LHCN-M2 (cell line): Measurements from ENCODE around the gene ZNF484. TPM values are rescaled to one million over a fixed set of nuclear protein-coding genes. Genes with fewer than 3 reads are reported as not detected.
A peak's percentile ranks its signal among the peaks of the same experiment; 100 is the strongest.
"Not testable (repeated sequence)": the region's sequence is repeated elsewhere in the genome, so short reads cannot be mapped to it uniquely, and the experiment has no call there.

Experiments used
- DNase-seq: peaks from one replicate; pipeline ENCODE4 v3.0.0-alpha.2; 2012; ENCODE audit warnings: low read depth
- polyA plus RNA-seq: library from polyadenylated mRNA; unstranded; fragments of >200 nt; gene quantifications from one replicate; pipeline ENCODE4 v1.2.1, GENCODE V29; 2012; ENCODE audit warnings: missing spikeins
- total RNA-seq: library from RNA; depleted of rRNA; stranded (reverse); fragments of >200 nt; gene quantifications from 2 replicates; pipeline ENCODE4 v1.2.3, GENCODE V29; 2014; rRNA removed

Gene ZNF484
- 9.3 and 10.1 TPM in 2 replicates for total RNA-seq
- polyA plus RNA-seq, result 1.2 TPM

DNA sequence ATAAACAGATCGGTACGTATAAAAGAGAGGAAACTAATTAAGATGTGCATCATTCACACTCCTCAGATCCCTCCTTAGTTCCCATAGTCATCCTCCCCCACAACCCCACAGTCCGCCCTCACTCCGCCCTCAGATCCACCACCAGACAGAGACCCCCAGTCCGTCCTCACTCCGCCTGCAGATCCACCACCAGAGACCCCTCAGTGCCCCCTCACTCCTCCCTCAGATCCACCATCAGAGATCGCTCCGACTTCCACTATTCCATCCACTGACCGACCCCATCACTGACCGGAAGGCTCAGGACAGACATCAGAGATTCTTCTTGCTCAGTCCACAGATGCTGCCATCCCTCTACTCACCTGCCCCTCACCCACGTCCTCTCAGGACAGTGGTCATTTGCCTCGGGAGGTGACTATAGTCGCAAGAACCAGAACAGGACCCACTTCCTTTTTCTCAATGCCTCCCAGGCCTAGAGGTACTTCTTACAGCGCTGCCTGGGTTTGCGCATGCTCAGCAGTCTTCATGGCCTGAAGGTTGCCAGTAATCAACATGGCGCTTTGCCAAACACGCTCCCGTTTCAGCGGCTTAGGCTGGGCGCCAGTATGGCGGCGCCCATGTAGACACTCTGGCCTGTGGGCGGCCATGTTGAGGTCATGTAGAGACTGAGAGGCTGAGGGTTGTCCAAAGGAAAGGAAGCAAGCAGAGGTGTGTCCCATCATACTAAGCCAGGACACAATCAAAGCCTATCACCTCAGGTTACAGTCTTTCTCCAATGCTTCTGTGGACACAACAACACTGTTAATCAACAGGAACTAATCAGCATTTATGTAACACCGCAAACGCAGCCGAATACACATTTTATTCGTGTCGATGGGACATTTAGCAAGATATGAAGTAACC, at the start of gene ZNF484:
ZNF484 (minus strand) TSS at position 508 of the 900 bp plus-strand sequence. CDS start 3,009 bp downstream, outside the sequence.
- DNase-seq, result peak; percentile 97

DNA sequence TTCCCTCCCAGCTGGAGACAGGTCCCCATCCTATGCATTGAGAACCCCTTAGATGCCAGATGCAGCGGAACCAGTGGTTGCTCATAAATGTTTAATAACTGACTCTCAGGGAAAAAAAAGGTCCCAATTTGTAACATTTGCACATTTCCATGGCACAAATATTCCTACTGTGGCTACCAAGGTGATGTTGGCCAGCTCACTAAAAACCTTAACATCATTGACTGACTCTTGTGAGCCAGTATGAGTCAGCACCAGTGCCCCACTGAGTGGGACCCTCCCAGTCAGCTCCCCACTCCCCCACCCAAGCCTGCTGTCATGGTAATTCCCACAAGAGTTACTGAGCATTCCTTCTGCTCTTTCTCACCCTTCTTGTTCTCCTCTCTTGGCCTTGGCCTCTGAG, 42.6 kb upstream of the ZNF484 start:
- no peak for DNase-seq

DNA sequence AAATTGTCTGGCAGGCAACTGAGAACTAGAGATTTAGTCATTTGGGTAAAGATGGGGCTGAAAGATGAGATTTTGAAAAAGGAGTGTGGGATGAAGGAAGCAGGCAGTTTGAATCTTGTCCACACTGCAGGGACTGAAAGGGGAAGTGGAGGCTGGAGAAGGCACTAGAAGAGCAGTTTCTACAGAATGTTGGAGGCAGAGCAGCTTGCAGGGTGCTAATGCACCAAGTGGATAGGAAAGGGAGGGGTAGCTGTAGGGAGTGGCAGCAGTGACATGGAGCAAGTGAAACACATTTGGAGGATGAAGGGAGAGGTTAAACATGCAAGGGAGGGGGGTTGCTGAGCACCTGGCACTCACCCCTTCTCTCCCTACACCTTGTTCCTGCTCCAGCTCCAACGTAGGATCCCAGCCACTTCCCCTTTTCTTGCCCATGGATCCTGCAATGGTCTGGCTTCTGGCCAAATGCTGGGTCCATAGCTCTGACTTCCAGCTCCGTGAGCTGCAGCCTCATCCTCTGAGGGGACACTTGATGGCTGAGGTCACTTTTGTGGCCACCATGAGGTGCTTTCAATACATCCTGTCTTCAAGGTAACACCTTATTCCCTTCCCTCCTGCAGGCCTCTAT, 39.5 kb upstream of the ZNF484 start:
- no peak for DNase-seq

DNA sequence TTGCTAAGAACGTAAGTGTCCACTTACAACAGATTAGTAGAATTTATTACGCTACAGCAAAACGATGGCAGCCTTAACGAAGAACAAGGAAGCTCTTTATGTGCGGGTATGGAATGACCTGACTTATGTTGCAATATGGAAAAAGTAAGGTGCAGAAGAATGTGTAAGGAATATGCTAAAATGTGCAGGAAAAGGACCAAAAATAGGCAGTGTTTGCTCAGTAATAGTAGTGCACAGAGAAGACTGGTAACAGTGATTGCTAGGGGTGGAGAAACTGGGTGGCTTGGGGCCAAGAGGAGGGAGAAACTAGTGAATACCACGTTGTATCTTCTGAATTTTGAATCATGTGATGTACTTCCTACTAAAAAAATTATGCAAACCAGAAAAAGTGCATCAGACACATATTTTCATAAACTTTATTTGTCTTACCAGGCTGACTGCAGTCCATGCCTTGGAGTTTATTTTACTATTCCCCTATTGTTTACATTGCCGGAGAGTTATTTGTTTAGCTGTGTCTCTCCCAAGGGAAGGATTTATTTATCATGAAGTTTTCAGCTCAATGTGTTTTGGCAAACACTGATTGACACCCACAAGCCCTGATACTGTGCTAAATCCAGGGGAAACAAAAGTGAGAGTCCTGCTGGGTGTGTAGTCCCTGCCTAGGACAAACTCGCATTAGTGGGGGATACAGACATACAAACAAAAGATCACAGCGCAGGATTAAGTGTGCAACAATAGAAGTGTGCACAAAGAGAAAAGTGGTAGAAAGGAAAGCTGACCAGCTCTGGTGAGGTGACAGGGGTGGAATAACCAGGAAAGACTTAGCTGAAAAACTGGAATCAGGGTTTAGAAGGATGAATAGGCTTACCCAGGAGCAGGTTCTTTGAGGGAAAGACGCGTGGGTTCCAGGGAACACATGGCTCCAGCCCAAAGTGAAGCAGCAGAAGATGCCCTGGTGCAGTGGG, 34.0 kb upstream of the ZNF484 start:
- DNase-seq, result no peak

DNA sequence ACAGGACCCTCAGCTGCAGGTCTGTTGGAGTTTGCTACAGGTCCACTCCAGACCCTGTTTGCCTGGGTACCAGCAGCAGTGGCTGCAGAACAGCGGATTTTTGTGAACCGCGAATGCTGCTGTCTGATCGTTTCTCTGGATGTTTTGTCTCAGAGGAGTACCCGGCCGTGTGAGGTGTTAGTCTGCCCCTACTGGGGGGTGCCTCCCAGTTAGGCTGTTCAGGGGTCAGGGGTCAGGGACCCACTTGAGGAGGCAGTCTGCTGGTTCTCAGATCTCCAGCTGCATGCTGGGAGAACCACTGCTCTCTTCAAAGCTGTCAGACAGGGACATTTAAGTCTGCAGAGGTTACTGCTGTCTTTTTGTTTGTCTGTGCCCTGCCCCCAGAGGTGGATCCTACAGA, 27.3 kb upstream of the ZNF484 start:
- DNase-seq, result not testable (repeated sequence)

DNA sequence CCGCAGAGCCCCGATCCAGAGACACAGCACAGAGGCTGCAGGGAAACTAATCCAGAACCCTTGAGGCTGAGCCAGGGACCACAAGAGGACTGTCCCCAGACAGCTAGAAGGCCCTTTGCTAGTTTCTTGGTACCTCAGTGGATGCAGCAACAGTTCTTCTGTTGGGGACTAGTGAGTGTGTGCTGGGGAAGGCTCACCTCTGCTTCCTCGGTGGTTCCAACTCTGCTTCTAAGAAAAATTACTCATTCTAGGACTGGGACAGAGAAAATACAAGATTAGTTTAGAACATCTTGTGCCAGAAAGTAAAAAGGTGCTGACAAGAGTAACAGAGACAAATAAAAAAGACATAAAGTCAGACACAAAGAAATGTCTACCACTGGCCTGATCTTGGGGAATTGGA, 19.5 kb upstream of the ZNF484 start:
- DNase-seq, result no peak

DNA sequence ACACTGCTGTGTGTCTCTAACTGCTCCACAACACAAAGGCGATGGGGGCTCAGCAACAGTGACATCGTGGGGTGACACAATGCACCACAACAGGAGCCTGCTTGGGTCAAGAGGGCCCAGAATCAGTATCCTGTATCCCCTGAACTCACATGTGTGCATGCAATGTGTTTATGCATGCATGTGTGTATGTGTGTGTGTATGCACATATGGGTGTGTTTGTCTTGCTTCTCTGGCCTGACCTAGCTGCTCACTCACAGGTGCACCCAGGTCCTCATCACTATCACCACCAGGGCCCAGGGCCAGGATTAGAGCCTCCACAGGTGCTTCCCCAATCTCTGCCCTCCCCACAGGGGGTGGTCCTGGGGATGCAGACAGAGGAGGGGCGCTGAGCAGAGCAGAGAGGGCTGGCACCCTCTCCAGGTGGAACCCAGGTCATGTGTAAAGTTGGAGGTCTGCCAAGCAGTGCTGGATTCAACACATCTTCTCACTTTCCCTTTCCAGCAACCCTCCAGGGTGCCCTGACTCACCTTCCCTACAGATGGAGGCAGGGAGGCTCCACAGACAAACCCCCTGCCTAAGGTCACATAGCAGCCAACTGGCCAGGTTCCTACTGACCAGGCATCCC, 18.1 kb upstream of the ZNF484 start:
- DNase-seq, result no peak

DNA sequence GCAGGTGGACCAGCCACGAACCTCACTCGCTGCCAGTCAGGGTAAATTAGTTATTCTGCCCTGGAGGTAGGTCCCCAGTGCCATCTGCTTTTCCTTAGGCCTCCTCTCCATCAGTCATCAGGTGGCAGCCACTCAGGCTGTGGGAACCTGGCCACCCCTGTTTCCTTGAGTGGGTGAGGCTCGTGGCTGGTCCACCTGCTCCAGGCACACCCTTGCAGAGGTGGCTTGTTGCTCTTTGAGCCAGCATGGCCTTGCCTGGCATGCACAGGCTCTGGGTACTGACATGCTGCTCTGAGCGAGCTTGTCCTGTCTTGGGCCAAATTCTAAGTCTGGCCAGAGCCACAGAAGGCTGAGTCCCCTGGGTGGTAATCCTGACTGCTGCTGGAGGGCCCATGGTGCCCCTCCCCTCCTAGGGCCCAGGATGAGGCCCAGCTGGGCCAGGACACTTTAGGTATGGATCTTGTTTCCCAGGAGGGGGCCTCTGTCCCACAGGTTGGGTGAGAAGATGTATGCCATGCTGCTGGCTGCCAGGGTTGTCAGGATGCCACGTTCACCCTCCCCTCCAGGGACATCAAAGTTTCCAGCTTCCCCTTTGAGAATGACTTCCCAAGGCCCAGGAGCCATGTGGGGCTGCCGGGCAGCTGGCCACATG, 17.0 kb upstream of the ZNF484 start:
- DNase-seq, result no peak

DNA sequence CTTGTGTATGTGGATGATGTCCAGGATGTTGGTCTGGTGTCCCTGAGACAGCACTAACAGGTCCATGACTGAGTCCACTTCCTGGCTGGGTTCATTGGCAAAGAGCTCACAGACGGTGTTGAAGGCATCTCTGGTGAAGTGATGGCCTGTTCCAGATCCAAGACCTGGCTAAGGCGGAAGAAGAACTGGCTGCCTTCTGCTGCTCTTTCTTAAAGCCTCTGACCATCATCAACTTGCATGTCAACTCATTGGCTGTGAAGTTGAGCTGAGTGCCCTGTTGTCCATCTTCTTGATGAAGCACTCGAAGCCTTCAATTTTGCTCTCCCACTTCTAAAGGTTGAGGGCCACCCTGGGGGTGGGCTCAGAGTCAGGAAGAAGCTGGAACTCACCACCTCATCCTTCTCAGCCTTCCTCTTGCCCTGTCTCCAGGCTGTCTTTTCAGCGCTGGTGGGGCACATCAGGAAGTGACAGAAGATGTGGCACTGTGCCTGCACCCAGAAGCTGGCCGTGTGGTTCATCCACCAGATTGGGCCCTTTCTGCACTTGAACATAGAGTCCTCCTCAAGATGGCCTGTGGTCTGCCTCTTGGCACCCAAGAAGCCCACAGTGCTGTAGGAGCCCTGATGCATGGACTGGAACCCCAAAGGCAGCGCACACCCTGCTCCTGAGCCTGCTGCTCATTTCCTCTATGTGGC, 16.2 kb upstream of the ZNF484 start:
- not testable (repeated sequence) for DNase-seq

DNA sequence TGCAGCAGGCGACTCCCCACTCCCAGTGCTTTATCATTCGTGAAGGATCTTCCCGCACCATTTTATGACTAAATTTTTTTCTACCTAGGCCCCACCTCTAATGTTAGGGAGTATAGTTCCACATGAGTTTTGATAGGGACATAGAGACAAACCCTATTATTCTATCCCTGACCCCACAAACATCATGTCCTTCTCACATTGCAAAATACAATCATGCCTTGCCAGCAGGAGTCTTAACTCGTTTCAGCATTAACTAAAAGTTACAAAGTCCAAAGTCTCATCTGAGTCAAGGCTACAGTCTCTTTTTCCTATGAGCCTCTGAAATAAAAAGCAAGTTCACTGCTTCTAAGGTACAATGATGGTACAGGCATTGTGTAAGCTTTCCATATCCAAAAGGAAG, 14.4 kb upstream of the ZNF484 start:
- DNase-seq, result not testable (repeated sequence)

DNA sequence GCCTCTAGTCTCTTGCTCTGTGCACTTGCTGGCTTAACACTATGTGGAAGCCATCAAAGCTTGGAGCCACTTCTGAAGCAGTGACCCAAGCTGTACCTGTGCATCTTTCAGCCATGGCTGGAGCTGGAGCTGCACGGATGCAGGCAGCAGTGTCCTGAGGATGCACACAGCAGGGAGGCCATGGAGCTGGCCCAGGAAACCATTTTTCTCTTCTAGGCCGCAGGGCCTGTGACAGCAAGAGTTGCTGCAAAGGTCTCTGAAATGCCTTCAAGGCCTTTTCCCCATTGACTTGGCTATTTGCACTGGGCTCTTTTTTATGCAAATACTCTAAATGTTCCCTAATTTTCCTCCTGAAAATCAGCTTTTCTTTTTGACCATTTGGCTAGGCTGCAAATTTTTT, 12.9 kb upstream of the ZNF484 start:
- DNase-seq, result no peak

DNA sequence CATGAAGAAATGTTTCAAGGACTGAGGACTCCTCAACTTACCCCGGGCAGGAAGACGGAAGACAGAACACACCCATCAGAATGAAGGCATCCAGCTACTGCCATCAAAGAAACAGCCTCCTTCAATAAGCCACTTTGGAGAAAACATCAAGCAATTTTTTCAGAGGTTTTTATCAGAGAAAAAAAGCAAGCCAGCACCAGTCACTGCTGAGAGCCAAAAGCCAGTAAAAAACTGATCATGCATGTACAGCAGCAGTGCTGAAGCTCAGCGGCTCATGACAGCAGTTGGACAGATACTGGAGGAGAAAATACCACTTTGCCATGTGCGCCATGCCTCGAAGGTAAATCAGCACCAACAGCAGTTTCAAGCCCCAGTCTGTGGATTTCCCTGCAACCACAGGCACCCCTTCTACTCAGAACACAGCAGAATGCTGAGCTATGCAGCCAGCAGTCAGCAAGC, 10.1 kb upstream of the ZNF484 start:
- no peak for DNase-seq

DNA sequence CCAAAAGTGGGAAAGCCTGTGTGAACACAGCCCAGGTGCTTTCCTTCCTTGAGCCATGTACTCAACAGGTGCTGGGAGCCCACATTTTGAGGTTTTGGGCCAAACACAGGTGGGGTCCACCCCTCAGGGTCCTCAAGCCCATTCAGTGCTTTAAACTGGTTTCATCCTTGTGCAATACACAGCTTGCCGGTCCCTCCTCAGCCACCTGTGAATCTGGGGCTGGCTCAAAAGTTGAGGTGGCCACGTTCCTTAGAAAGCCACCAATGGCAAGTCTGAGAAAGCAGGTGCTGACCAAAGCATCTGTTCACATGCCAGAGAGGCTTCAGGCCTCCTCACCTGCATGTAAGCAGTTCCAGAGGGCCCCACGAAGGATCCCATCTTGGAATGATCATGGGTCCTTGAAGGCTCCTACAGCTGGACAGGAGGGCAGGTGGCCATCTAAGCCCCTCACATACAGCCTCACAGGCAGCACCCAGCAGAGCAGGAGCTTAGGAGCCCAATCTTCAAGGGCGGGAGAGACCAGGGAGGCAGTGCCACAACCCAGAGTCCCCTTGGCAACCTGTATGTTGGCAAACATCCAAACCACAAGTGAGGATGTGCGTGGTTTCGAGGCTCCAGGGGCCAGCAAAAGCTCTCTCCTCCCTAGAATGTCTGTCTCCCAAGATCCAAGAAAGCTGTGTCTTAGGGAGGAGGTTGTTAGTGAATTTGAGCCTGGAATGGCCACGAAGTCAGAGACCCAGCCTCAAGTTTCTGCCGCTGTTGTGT, 9.2 kb upstream of the ZNF484 start:
- not testable (repeated sequence) for DNase-seq

DNA sequence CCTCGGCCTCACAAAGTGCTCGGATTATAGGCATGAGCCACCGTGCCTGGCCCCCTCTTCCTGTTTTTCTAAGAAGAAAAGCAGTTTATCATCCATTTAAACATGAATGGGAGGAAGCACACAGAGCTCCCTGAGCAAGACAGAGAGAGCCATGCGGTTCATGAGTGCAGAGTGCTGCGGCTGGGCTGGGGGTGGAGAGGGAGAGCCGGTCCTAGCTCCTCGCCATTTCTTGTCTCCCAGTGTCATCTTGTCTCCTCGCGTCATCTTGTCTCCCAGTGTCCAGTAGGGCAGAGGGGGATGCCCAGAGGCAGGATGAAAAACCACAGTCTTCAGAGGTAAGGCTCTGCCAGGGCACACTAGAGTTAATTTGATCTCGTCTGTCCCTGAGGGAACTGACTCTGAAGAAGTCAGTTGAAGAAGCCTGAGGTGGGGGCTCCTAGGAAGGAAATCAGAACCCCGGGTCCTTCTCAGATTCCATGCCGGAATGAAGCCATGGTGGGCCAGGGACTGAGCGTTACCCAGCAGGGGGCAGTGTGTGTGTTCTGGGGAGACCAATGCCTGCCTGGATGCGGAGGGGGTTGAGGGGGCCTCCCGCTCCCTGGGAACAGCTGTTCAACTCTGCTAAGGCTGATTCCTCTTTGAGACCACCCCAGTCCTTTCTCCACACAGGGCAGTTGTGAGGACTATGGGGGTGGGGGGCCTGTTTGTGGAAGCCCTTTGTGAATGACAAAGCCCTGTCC, 6.0 kb upstream of the ZNF484 start:
- not testable (repeated sequence) for DNase-seq

DNA sequence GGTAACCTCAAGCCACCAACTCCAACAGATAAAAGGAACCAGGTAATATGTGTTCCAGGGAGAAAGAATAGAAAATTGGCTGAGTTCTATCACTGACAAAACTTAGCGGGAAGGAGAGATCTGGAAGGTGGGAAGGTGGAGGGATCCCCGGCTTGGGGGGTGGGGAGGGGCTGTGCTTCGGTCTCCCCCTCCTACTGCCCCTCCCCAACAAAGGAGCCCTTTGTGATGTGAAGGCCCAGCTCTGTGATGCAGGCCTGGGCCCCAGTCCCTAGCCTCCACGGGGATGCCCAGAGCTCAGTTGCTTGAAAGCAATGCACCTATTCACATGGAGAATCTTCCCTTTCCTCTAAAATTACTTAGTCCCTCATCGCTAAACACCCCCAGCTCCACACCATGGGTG, 4.4 kb upstream of the ZNF484 start:
- DNase-seq, result no peak

DNA sequence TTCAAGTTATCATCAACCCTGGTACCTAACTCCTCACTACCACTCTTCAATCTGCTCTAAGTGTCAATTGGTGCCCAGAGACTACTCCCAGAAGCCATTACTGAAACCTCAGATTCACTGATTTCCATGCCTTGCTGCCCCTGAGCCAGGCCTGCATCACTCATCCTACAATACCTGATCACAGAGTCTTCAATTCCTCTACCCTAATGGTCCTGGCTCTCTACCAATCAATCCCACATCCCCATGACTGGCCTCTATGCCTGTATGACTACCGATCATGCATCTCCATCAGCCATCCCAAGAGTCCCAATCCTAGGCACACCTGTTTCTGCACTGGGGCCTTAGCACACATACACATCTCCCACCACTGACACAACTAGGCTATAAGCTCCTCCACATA, 2.5 kb downstream of the ZNF484 start:
- no peak for DNase-seq

DNA sequence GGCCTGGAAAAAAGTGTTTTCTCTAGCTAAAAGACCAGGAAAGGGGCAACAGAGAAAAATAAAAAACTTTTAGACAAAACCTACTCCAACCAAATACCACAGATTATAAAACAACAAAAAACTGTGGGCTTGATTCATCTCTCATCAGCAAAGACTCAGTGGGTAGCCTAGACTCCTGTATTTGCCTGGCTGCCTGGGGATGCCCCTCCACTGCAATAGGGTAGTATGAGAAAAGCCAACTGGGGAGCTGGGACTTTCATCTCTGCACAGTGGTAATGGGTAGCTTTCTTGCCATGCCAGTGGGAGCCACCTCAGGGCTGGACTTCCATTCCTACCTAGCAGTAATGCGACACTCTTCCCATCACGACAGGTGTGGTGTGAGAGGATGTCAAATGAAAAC, 7.5 kb downstream of the ZNF484 start:
- no peak for DNase-seq

DNA sequence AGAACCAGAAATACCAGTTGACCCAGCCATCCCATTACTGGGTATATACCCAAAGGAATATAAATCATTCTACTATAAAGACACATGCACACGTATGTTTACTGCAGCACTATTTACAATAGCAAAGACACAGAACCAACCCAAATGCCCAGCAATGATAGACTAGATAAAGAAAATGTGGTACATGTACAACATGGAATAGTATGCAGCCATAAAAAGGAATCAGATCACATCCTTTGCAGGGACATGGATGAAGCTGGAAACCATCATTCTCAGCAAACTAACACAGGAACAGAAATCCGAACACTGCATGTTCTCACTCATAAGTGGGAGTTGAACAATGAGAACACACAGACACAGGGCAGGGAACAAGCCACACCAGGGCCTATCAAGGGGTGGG, 11.2 kb downstream of the ZNF484 start:
- not testable (repeated sequence) for DNase-seq

DNA sequence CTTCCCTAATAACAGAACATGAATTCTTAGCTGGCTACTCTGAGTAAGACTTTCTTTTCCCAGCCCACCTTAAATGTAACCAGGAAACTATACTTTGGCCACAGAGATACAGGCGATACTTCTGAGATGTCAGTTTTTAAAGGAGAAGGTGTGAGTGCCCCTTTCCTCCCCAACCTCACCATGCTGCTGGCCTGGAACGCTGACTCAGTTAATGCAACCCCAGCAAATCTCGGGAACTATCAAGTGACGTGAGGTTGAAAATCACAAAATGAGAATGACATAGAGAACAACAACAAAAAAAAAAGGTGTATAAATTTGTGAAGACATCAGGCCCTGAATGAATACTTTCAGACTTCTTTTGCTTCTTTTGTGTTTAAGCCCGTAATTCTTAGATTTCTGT, 13.7 kb downstream of the ZNF484 start:
- DNase-seq, result no peak
